GM10266 (cell line): Measurements from ENCODE around the gene ASCL5.
"Not testable (repeated sequence)": the region's sequence is repeated elsewhere in the genome, so short reads cannot be mapped to it uniquely, and the experiment has no call there.

ENCODE experiments used
- DNase-seq: peaks from one replicate; pipeline ENCODE4 v3.0.0; 2012; ENCODE audit errors: extremely low spot score
- TF ChIP-seq, protein P1 (sequence below): IDR thresholded peaks from 2 replicates; pipeline ENCODE4 v1.5.1; 2012; ENCODE audit warnings: mild to moderate bottlenecking, low read depth; ENCODE audit not compliant: control insufficient read depth, insufficient read depth; ENCODE audit errors: missing control alignments

The ASCL5 gene

DNA sequence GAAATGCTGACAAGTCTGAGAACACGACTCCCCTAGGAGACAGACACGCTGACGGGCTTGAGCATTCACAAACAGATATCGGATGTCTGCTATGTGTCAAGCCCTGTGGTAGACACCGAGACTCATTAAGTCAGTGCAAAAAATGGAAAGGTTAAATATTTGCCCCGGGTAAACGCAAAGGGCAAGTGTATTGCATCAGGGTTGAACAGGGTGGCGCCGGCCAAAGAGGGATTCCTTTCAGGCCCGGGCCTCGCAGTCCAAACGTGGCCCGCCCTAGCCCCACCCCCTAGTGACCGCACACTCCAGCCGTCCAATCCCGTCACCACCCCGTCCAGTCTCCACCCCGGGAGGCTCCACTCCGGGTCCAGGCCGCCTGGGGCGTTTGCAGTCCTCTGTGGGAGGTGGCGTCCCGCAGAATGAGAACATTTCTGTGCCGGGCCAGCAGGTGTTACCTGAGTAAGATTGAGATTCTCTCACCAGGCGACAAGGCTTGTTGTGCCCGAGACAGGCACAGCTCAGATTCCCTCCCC is 43.6 kb upstream of the ASCL5 start:
- TF ChIP-seq, protein P1, sequence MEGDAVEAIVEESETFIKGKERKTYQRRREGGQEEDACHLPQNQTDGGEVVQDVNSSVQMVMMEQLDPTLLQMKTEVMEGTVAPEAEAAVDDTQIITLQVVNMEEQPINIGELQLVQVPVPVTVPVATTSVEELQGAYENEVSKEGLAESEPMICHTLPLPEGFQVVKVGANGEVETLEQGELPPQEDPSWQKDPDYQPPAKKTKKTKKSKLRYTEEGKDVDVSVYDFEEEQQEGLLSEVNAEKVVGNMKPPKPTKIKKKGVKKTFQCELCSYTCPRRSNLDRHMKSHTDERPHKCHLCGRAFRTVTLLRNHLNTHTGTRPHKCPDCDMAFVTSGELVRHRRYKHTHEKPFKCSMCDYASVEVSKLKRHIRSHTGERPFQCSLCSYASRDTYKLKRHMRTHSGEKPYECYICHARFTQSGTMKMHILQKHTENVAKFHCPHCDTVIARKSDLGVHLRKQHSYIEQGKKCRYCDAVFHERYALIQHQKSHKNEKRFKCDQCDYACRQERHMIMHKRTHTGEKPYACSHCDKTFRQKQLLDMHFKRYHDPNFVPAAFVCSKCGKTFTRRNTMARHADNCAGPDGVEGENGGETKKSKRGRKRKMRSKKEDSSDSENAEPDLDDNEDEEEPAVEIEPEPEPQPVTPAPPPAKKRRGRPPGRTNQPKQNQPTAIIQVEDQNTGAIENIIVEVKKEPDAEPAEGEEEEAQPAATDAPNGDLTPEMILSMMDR = no peak
- peak; percentile 92 for DNase-seq

DNA sequence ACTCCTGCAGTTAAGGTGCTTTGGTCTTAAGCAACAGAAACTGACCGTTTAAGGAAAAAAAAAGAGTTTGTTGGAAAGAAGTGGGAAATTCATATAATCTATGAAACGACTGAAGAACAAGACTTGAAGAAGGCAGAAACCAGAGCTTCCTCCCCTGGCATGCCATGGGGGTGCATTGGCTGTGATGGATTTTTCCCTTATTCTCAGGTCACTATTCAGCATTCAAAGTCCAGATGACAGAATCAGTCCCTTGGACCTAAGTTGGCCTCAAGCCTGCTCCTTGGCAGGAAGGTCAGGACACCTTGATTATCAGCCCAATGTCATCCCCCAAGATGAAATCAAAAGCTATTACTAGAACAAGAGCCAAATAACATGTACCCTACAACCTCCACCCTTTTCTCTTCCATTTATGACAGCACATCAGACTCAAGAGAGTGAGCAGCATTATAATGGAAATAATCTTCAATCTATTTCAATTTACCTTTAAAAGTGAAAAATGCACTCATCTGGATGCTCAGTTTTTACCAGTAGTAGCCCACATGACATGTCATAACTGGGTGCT is 43.1 kb upstream of the ASCL5 start:
- TF ChIP-seq, protein P1 = no peak
- no peak for DNase-seq

DNA sequence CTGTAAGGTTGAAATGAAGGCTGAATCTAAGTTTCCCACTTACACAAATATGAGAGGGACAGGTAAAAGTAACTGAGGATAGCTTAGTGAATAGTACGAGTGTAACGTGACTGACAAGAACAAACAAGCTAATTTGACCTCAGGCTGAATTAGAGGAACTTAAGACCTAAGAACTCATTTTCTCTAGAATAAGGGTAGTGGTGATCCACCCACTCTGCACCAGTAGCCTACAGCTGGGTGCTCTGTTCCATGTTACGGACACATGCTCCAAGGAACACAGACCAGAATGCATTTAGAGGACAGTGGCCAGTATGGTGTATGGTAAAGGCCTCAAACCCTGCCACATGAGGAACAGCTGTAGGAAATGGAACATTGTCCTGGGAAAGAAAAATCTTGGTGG is 42.2 kb upstream of the ASCL5 start:
- TF ChIP-seq, protein P1 = no peak
- DNase-seq = no peak

DNA sequence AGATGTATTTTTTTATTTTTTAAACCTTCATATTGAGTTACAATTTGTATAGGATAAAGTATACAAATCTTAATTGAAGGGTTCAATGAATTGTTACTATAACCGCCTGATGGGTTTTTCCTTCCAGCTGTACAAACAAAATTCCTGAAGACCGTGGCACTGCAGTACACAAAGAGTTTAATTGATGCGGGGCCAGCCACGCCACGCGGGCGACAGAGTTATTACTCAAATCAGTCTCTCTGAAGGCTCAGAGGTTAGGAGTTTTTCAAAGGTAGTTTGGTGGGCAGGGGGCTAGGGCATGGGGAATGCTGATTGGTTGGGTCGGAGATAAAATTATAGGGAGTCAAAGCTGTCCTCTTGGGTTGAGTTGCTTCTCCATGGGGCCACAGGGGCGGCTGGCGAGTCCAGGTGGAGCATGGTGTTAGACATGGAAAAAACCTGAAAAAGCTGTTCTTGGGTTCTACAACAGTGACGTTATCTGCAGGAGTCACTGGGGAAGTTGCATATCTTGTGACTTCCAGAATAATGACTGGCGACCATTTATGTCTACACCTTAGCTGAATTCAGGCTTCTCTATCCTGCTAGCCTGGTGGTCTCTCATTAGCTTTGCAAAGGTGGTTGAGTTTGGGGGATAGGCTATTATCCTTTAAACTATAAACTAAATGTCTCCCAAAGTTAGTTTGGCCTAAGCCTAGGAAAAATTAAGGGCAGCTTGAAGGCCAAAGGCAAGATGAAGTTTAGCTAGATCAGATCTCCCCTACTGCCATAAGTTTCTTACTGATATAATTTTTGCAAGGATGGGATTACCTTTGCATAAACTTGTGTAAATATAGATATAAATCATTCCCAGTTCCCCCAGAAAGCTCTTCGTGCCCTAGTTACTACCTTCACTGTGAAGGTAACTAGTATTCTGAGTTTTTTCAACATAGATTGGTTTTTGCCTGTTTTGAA is 40.3 kb upstream of the ASCL5 start:
- no peak for DNase-seq
- TF ChIP-seq, protein P1 = no peak

DNA sequence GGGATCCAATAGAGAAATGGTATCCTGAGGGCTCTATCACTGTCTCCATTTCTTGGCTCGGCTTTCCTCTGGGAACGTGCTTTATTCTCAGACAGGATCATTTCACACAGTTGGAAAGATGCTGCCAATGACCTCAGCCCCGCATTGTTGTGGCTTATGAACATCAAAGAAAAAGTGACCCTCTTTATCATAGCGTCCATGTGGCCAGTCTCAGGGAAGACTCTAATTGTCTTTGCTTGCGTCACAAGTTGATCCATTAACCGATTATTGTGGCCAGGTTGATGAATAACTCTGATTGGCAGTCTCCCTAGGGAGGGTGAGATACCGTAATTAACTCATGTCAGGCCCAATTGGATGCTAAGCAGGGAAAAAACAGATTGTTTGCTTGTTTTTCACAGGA is 37.7 kb upstream of the ASCL5 start:
- DNase-seq = no peak
- TF ChIP-seq, protein P1 = no peak

DNA sequence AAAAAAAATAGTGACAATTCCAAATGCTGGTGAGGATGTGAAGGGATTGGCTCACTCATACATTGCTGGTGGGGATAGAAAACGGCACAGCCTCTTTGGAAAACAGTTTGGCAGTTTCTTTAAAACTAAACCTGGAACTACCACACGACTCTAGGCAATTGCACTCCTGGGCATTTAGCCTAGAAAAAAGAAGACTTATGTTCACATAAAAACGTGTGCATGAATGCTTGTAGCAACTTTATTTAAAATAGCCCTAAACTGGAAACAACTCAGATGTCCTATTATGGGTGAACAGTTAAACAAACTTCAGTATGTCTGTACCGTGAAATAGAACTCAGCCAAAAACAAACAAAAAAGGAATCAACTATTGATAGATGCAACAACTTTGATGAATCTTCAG is 36.7 kb upstream of the ASCL5 start:
- TF ChIP-seq, protein P1 = no peak
- no peak for DNase-seq

DNA sequence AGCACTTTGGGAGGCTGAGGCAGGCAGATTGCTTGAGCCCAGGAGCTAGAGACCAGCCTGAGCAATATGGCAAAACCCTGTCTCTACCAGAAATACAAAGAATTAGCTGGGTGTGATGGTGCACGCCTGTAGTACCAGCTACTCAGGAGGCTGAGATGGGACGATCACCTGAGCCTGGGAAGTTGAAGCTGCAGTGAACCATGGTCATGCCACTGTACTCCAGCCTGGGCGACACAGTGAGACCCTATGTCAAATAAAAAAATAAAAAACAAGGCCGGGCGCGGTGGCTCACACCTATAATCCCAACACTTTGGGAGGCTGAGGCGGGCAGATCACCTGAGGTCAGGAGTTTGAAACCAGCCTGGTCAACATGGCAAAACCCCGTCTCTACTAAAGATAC is 36.1 kb upstream of the ASCL5 start:
- not testable (repeated sequence) for DNase-seq
